Stimulated activated CD4-positive, alpha-beta T cell treated with anti-CD3 and anti-CD28 coated beads, TNF-alpha, amount 100 ng/mL, for 1 hour (primary cell): Measurements from ENCODE around the gene FBXO41.

Experiments used
- DNase-seq, 3 donors: peaks; one replicate each; pipeline ENCODE4 v3.0.0-alpha.2; 2020; ENCODE audit warnings: low read depth in 3 of 3, low spot score in 1 of 3

FBXO41 gene

GRCh38 chr2:73214120-73215035, 69.9 kb downstream of the FBXO41 start, which contains the start of gene SMYD5:
TSS of gene SMYD5 (plus strand) at chr2:73214245. CDS start at chr2:73214267, 22 bp downstream.
- peak; percentile 70 to 92 (median 84) for DNase-seq

- peak in 2 of 3 donors; percentile 41 to 63 for DNase-seq
Observed at GRCh38 chr2:73212448-73213176, 71.7 kb downstream of the FBXO41 start.

GRCh38 chr2:73212098-73212447, 72.2 kb downstream of the FBXO41 start:
- DNase-seq = no peak

- DNase-seq = no peak
Observed at GRCh38 chr2:73210696-73211095, 73.6 kb downstream of the FBXO41 start.

GRCh38 chr2:73210019-73210418, 74.3 kb downstream of the FBXO41 start:
- DNase-seq = no peak

- DNase-seq = no peak
Observed at GRCh38 chr2:73208258-73208657, 76.0 kb downstream of the FBXO41 start.

GRCh38 chr2:73205611-73206010, 78.7 kb downstream of the FBXO41 start:
- no peak for DNase-seq
